ENCODE measurements around the gene PPM1K.

Gene PPM1K

DNA sequence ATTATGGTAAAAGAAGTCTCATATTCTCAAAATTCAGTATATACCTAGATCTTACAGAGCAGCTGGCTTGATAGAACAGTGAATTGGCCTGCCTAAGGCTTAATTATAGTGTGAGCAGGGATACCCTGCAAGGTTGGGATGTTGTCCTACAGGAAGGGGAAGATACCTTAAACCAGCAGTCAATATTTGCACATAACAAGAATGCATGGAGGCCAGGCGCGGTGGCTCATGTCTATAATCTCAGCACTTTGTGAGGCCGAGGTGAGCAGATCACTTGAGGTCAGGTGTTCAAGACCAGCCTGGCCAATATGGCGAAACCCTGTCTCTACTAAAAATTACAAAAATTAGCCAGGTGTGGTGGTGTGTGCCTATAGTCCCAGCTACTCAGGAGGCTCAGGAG, 67.2 kb downstream of the PPM1K start:
- DNase-seq (ENCODE audit: low read depth in 2 of 2), result no peak

DNA sequence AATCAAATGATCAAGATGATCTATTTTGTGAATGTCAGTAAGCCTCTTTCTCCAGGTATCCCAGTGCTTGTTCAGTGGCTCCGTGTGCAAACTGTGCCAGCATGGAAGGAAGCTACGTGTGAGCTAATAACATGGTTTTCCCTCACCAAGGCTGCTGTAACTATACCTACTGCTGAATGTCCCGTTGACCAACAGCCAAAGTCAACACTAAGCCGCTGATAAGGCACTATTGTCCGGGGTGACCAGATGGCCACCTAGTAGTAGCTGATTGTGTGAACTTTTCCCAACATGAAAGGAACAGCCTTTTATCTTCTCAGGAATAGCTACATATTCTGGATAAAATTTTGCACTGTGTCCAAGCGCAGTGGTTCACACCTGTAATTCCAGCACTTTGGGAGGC, 68.0 kb downstream of the PPM1K start:
- no peak for DNase-seq (ENCODE audit: low read depth in 2 of 2)

DNA sequence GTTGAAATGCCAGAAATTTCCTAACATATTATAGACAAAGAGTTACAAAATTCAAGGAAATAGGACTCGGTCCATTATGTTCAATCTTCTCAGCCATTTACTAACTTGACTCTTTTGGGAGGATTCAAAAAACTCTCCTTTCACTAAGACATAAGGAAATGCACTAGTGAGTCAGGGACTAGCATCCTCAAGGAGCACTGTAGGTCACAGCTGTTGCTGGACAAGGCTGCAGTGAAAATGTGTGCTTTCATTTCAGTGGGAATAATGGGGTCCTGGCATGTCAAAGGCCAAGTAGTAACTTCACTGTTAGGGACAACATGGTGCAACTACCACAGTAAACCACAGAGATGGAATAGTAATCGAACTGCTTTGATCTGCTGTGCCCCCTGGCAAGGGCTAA, 69.0 kb downstream of the PPM1K start:
- no peak for DNase-seq (ENCODE audit: low read depth in 2 of 2)

DNA sequence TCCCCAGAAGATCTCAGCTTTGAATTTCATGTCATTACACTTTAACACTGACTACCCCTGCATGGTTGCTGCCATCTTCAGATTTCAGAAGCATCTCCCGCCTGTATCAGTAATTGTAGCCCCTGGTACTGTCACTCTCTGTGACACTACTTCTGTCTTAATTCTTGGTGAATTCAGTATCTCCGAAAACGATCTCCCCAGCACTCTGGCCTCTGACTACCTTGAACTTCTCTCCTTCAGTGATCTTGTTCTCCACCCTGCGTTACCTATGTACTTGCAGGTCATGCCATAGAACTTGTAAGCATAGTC, 72.2 kb downstream of the PPM1K start:
- DNase-seq (ENCODE audit: low read depth in 2 of 2), result no peak

DNA sequence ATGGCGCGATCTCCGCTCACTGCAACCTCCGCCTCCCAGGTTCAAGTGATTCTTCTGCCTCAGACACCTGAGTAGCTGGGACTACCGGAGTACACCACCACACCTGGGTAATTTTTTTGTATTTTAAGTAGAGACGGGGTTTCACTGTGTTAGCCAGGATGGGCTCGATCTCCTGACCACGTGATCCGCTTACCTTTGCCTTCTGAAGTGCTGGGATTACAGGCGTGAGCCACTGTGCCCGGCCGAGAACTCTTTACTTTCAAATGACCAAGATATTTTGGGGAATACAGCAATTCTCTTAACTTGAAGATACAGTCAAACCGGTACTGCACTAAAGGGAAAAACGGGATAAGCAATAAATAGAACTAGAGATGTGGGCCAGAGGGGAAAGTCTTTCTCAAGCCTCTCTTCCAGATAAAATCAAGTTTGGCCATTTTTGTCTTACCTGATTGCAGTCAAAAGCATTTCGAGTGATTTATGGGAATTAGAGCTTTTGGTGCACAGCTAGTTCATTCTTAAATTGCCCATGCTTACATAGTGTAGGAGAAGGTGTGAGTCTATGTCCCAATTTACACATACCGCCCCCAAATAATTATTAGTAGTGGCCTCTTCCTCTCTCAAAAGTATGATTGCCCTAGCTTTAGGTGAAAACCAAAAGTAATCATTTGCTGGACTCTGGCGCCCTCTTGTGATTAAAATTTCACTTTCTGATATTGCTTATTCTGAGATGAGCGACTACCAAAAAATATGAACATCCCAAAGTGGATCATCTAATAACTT, 72.7 kb downstream of the PPM1K start:
- DNase-seq (ENCODE audit: low read depth in 2 of 2), result peak in 1 of 2 donors; percentile 2

DNA sequence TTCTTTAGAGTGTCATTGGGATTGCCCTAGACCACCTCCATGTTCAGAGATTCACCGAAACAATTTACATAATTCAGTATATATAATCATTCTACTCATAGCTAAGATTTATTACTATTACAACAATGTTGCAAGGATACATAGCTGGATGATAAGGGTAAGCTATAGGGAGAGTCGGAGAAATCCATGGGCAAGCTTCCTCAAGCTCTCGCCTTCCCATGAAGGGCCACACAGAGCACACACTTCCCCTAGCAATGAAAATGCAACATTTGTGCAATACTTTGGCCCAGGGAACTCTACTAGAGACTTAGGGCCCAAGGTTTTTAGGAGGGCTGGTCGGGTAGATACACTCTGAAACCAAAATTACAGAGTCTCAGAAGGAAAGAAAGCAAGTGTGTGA, 76.2 kb downstream of the PPM1K start:
- DNase-seq (ENCODE audit: low read depth in 2 of 2), result no peak

All from stimulated activated CD8-positive, alpha-beta memory T cell treated with anti-CD3 and anti-CD28 coated beads, Interleukin-2, amount 100 ng/mL, for 1 hour (primary cell).